Neural cell (in vitro differentiated cells): ENCODE results near the gene PCDHB4. TPM values are rescaled to one million over a fixed set of nuclear protein-coding genes. Genes with fewer than 3 reads are reported as not detected.
"Not testable (repeated sequence)": the region's sequence is repeated elsewhere in the genome, so short reads cannot be mapped to it uniquely, and the experiment has no call there.

Source experiments
- H2AFZ ChIP-seq: fragments of 200-600, 300-800 bp; sonication (generic), shearing (Covaris generic); 2 replicates; pipeline ENCODE4 v1.6.0; 2014; ENCODE audit warnings: low read depth, mild to moderate bottlenecking, antibody characterized with exemption, low read length, moderate library complexity
- H3F3A ChIP-seq: fragments of 200-600 bp; shearing (Covaris generic); 2 replicates; pipeline ENCODE4 v1.6.1; 2016; ENCODE audit warnings: mild to moderate bottlenecking, moderate library complexity, mixed read lengths, antibody characterized with exemption, low read length; ENCODE audit not compliant: insufficient read depth, poor library complexity, severe bottlenecking
- H3K27ac ChIP-seq: fragments of 200-600, 300-800 bp; sonication (generic), shearing (Covaris generic); 2 replicates; pipeline ENCODE4 v1.5.1; 2014; ENCODE audit warnings: mild to moderate bottlenecking, low read length, moderate library complexity
- H3K27me3 ChIP-seq: fragments of 300-800, 200-600 bp; sonication (generic), shearing (Covaris generic); 2 replicates; pipeline ENCODE4 v1.6.0; 2014; ENCODE audit warnings: mild to moderate bottlenecking, low read depth, low read length, moderate library complexity; ENCODE audit not compliant: insufficient read depth
- H3K36me3 ChIP-seq: fragments of 300-800, 200-600 bp; sonication (generic), shearing (Covaris generic); 2 replicates; pipeline ENCODE4 v1.5.1; 2014; ENCODE audit warnings: mild to moderate bottlenecking, antibody characterized with exemption, low read length, moderate library complexity; ENCODE audit not compliant: insufficient read depth
- H3K4me2 ChIP-seq: fragments of 300-800, 200-600 bp; sonication (generic), shearing (Covaris generic); 2 replicates; pipeline ENCODE4 v1.6.0; 2014; ENCODE audit warnings: mild to moderate bottlenecking, low read length
- H3K4me3 ChIP-seq: fragments of 300-800, 200-600 bp; sonication (generic), shearing (Covaris generic); 2 replicates; pipeline ENCODE4 v1.5.1; 2014; ENCODE audit warnings: mild to moderate bottlenecking, low read length, moderate library complexity
- H3K79me2 ChIP-seq: fragments of 200-600 bp; shearing (Covaris generic); replicated peaks from 2 replicates; pipeline ENCODE4 v1.6.0; 2014; ENCODE audit warnings: mild to moderate bottlenecking, low read length, moderate library complexity; ENCODE audit not compliant: insufficient read depth
- H3K9ac ChIP-seq: fragments of 300-800, 200-600 bp; sonication (generic), shearing (Covaris generic); 2 replicates; pipeline ENCODE4 v1.6.1; 2016; ENCODE audit warnings: mild to moderate bottlenecking, low read length, mixed read lengths
- H3K9me2 ChIP-seq: fragments of 200-600 bp; shearing (Covaris generic); 2 replicates; pipeline ENCODE4 v1.6.1; 2016; ENCODE audit warnings: mild to moderate bottlenecking, low read length, mixed read lengths; ENCODE audit not compliant: insufficient read depth
- H3K9me3 ChIP-seq: fragments of 200-600, 300-800 bp; sonication (generic), shearing (Covaris generic); 2 replicates; pipeline ENCODE4 v1.6.1; 2016; ENCODE audit warnings: mild to moderate bottlenecking, mixed run types, low read length, moderate library complexity, mixed read lengths
- H4K20me1 ChIP-seq: fragments of 200-600 bp; shearing (Covaris generic); 2 replicates; pipeline ENCODE4 v1.6.1; 2016; ENCODE audit warnings: mild to moderate bottlenecking, mixed run types; ENCODE audit not compliant: insufficient read depth
- EP300 ChIP-seq: fragments of 450-650 bp; conservative IDR thresholded peaks from 2 replicates; pipeline ENCODE4 v1.6.1; 2014; ENCODE audit warnings: antibody characterized with exemption, mild to moderate bottlenecking, moderate library complexity; ENCODE audit not compliant: poor library complexity, severe bottlenecking
- EZH2 ChIP-seq: fragments of 200-600, 300-800 bp; shearing (Covaris generic), sonication (generic); IDR thresholded peaks from 2 replicates; pipeline ENCODE4 v1.6.1; 2014; ENCODE audit warnings: antibody characterized with exemption, low read length, borderline replicate concordance, mild to moderate bottlenecking; ENCODE audit not compliant: insufficient read depth, poor library complexity, severe bottlenecking
- MXI1 ChIP-seq: fragments of 450-650 bp; conservative IDR thresholded peaks from 2 replicates; pipeline ENCODE4 v1.6.1; 2014; ENCODE audit warnings: antibody characterized with exemption, mild to moderate bottlenecking; ENCODE audit not compliant: poor library complexity, severe bottlenecking
- POLR2AphosphoS5 ChIP-seq: IDR thresholded peaks from 2 replicates; pipeline ENCODE4 v1.6.1; 2012
- RAD21 ChIP-seq: fragments of 450-650 bp; conservative IDR thresholded peaks from 2 replicates; pipeline ENCODE4 v1.6.1; 2014; ENCODE audit warnings: antibody characterized with exemption, mild to moderate bottlenecking, moderate library complexity
- SMC3 ChIP-seq: fragments of 450-650 bp; conservative IDR thresholded peaks from 2 replicates; pipeline ENCODE4 v1.6.1; 2014; ENCODE audit warnings: antibody characterized with exemption, mild to moderate bottlenecking, moderate library complexity; ENCODE audit not compliant: poor library complexity
- TAF1 ChIP-seq: IDR thresholded peaks from 2 replicates; pipeline ENCODE4 v1.6.1; 2012; ENCODE audit warnings: low read depth
- polyA plus RNA-seq: library from polyadenylated mRNA; depleted of rRNA; stranded (reverse); fragments of >200 nt; gene quantifications from 2 replicates; pipeline ENCODE4 v1.2.3, GENCODE V29; 2014
- TF ChIP-seq, protein P1 (sequence below): IDR thresholded peaks from 2 replicates; pipeline ENCODE4 v1.6.1; 2012; ENCODE audit warnings: borderline replicate concordance
- TF ChIP-seq, protein P2 (sequence below): fragments of 450-650 bp; IDR thresholded peaks from 2 replicates; pipeline ENCODE4 v1.5.1; 2014; ENCODE audit warnings: antibody characterized with exemption, mild to moderate bottlenecking, moderate library complexity; ENCODE audit not compliant: poor library complexity, severe bottlenecking

PCDHB4 gene
- polyA plus RNA-seq, 1 donor from 2014 or later, result 4.2 TPM

DNA sequence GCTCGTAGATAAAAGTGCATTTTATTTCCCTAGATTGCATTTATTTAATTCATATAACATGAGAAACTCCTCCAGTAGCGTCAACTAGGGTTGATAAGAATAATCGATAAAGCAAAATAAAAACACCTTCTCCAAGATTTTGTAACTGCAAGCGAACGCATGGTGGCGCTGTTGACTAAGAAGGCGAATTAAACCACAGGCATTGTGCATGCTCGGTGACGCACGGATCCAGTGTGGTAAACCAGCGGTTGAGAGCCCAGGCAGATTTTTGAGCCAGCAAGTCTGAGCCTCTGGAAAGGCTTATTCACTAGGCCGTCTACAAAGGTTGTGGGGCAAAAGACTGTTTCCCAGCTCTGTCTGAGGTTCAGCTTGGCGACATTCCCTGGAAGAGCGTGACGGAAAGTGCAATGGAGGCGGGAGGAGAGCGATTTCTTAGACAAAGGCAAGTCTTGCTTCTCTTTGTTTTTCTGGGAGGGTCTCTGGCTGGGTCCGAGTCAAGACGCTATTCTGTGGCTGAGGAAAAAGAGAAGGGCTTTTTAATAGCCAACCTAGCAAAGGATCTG is 21.3 kb upstream of the PCDHB4 start, which contains the start of gene PCDHB3:
PCDHB3 (plus strand) TSS at position 231 of the 563 bp plus-strand sequence; CDS start at position 408, 177 bp downstream.
- H3K9ac ChIP-seq, result no peak within 1 kb of the TSS

DNA sequence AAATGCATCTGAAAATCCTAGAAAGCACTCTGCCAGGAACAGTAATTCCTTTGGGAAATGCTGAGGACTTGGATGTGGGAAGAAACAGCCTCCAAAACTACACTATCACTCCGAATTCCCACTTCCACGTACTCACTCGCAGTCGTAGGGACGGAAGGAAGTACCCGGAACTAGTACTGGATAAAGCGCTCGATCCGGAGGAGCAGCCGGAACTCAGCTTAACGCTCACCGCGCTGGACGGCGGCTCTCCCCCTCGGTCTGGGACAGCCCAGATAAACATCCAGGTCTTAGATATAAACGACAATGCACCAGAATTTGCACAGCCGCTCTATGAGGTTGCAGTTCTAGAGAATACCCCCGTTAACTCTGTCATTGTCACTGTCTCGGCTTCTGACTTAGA is 20.6 kb upstream of the PCDHB4 start:
- no peaks in the 10 kb centered on the region for H4K20me1 ChIP-seq
- peaks cover 43% of the 10 kb centered on the region for H3K9me3 ChIP-seq
- no peak for TF ChIP-seq EP300
- no peak for TF ChIP-seq TAF1
- TF ChIP-seq, protein P1, sequence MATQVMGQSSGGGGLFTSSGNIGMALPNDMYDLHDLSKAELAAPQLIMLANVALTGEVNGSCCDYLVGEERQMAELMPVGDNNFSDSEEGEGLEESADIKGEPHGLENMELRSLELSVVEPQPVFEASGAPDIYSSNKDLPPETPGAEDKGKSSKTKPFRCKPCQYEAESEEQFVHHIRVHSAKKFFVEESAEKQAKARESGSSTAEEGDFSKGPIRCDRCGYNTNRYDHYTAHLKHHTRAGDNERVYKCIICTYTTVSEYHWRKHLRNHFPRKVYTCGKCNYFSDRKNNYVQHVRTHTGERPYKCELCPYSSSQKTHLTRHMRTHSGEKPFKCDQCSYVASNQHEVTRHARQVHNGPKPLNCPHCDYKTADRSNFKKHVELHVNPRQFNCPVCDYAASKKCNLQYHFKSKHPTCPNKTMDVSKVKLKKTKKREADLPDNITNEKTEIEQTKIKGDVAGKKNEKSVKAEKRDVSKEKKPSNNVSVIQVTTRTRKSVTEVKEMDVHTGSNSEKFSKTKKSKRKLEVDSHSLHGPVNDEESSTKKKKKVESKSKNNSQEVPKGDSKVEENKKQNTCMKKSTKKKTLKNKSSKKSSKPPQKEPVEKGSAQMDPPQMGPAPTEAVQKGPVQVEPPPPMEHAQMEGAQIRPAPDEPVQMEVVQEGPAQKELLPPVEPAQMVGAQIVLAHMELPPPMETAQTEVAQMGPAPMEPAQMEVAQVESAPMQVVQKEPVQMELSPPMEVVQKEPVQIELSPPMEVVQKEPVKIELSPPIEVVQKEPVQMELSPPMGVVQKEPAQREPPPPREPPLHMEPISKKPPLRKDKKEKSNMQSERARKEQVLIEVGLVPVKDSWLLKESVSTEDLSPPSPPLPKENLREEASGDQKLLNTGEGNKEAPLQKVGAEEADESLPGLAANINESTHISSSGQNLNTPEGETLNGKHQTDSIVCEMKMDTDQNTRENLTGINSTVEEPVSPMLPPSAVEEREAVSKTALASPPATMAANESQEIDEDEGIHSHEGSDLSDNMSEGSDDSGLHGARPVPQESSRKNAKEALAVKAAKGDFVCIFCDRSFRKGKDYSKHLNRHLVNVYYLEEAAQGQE, result no peak
- TF ChIP-seq, protein P2, sequence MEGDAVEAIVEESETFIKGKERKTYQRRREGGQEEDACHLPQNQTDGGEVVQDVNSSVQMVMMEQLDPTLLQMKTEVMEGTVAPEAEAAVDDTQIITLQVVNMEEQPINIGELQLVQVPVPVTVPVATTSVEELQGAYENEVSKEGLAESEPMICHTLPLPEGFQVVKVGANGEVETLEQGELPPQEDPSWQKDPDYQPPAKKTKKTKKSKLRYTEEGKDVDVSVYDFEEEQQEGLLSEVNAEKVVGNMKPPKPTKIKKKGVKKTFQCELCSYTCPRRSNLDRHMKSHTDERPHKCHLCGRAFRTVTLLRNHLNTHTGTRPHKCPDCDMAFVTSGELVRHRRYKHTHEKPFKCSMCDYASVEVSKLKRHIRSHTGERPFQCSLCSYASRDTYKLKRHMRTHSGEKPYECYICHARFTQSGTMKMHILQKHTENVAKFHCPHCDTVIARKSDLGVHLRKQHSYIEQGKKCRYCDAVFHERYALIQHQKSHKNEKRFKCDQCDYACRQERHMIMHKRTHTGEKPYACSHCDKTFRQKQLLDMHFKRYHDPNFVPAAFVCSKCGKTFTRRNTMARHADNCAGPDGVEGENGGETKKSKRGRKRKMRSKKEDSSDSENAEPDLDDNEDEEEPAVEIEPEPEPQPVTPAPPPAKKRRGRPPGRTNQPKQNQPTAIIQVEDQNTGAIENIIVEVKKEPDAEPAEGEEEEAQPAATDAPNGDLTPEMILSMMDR, result no peak
- no peak for TF ChIP-seq MXI1
- TF ChIP-seq RAD21, result no peak
- TF ChIP-seq EZH2, result no peak
- no peak for TF ChIP-seq POLR2AphosphoS5
- TF ChIP-seq SMC3, result no peak
- H3F3A ChIP-seq, result no peaks in the 10 kb centered on the region
- no peak overlapping the region for H3K4me2 ChIP-seq
- no peak overlapping the region for H3K9ac ChIP-seq
- H3K27me3 ChIP-seq, result no peaks in the 10 kb centered on the region
- H3K27ac ChIP-seq, result no peak overlapping the region
- H3K36me3 ChIP-seq, result peaks cover 51% of the 10 kb centered on the region
- no peaks in the 10 kb centered on the region for H3K9me2 ChIP-seq
- H3K79me2 ChIP-seq, result peaks cover 67% of the 10 kb centered on the region
- H2AFZ ChIP-seq, result no peak overlapping the region
- H3K4me3 ChIP-seq, result peak overlapping the region; percentile 49

More for the DNA sequence above, 21.3 kb upstream of the PCDHB4 start, which contains the start of gene PCDHB3:
- Histone ChIP-seq H3K9me3 (peaks cover 47% of the 10 kb centered on the region), H2AFZ (no peak within 1 kb of the TSS), H3K4me3 (peak within 1 kb of the TSS; percentile 49), H3K27me3 (no peaks in the 10 kb centered on the region), H3K4me2 (peak within 1 kb of the TSS; percentile 3), H4K20me1 (no peaks in the 10 kb centered on the region), H3K79me2 (peaks cover 65% of the 10 kb centered on the region), H3K36me3 (peaks cover 45% of the 10 kb centered on the region), H3F3A (peaks cover 2% of the 10 kb centered on the region), H3K9me2 (no peaks in the 10 kb centered on the region), H3K27ac (no peak within 1 kb of the TSS)
- TF ChIP-seq POLR2AphosphoS5 (no peak), MXI1 (no peak), EZH2 (no peak), RAD21 (no peak), TAF1 (no peak), EP300 (no peak), SMC3 (no peak)
- TF ChIP-seq, protein P1, result no peak
- TF ChIP-seq, protein P2, result no peak

DNA sequence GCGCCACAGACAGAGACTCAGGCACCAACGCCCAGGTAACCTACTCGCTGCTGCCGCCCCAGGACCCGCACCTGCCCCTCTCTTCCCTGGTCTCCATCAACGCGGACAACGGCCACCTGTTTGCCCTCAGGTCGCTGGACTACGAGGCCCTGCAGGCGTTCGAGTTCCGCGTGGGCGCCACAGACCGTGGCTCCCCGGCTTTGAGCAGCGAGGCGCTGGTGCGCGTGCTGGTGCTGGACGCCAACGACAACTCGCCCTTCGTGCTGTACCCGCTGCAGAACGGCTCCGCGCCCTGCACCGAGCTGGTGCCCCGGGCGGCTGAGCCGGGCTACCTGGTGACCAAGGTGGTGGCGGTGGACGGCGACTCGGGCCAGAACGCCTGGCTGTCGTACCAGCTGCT is 19.5 kb upstream of the PCDHB4 start:
- Histone ChIP-seq H3K36me3 (peaks cover 53% of the 10 kb centered on the region), H3K9me3 (peaks cover 41% of the 10 kb centered on the region), H3K79me2 (peaks cover 68% of the 10 kb centered on the region)
- not testable (repeated sequence) for H2AFZ ChIP-seq, H4K20me1 ChIP-seq, H3K9me2 ChIP-seq, H3K4me2 ChIP-seq, H3K4me3 ChIP-seq, H3F3A ChIP-seq, H3K27me3 ChIP-seq, H3K9ac ChIP-seq, H3K27ac ChIP-seq
